SKM-1 treated with dmso at 0.1 percent for 144 hours (cell line): ENCODE data around the gene ZSCAN12.
A peak's percentile ranks its signal among the peaks of the same experiment; 100 is the strongest.
"Not testable (repeated sequence)": the region's sequence is repeated elsewhere in the genome, so short reads cannot be mapped to it uniquely, and the experiment has no call there.

ENCODE experiments used
- DNase-seq: peaks from one replicate; lab custom pipeline; 2025; ENCODE audit not compliant: unreplicated experiment; lab: John Stamatoyannopoulos, UW

The ZSCAN12 gene

GRCh38 chr6:28399350-28400121 is at the start of gene ZSCAN12:
Gene ZSCAN12 (minus strand): TSS chr6:28399747. CDS start chr6:28398405, 1,342 bp downstream.
- no peak for DNase-seq

DNA sequence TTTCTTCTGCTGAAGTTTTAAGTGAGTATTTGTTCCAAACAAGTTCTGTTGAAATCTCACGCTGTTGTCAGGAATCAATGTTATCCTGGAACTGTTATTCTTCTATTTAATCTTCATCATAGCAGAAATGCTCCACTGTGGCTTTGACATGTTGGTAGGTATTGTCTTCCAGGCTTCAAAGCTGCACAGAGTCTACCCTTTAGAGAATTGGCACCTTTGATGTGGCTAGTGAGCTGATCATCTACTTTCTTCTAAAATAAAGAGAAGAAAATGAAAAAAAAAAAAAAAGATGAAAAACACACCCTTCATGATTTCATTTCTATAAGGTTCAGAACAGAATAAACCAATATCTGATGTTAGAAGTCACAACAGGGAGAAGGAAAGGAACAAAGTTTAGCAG is 49.5 kb upstream of the ZSCAN12 start:
- DNase-seq, result no peak

DNA sequence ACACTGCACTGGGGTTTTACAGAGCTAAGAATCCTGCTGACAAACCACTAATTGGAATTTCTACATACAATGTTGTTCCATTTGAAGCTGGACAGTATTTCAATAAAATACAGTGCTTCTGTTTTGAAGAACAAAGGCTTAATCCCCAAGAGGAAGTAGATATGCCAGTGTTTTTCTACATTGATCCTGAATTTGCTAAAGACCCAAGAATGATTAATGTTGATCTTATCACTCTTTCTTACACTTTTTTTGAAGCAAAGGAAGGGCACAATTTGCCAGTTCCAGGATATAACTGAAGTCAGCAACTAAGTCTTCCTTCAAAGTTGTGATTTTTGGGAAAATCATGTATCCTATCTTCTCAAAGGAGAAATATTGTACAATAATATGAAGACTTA is 48.0 kb upstream of the ZSCAN12 start:
- DNase-seq, result not testable (repeated sequence)

- no peak for DNase-seq
Measured at GRCh38 chr6:28446818-28447511, 47.4 kb upstream of the ZSCAN12 start.

DNA sequence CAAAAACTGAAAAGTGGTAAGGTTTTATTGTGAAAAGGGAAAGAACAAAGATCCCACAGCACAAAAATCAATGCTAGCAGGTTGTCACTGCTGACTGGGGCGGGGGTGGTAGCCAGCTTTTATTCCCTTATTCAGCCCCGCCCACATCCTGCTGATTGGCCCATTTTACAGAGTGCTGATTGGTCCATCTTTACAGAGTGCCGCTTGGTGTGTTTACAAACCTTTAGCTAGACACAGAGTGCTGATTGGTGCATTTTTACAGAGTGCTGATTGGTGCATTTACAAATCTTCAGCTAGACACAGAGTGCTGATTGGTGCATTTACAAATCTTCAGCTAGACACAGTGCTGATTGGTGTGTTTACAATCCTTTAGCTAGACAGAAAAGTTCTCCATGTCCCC is 45.2 kb upstream of the ZSCAN12 start:
- DNase-seq, result not testable (repeated sequence)

DNA sequence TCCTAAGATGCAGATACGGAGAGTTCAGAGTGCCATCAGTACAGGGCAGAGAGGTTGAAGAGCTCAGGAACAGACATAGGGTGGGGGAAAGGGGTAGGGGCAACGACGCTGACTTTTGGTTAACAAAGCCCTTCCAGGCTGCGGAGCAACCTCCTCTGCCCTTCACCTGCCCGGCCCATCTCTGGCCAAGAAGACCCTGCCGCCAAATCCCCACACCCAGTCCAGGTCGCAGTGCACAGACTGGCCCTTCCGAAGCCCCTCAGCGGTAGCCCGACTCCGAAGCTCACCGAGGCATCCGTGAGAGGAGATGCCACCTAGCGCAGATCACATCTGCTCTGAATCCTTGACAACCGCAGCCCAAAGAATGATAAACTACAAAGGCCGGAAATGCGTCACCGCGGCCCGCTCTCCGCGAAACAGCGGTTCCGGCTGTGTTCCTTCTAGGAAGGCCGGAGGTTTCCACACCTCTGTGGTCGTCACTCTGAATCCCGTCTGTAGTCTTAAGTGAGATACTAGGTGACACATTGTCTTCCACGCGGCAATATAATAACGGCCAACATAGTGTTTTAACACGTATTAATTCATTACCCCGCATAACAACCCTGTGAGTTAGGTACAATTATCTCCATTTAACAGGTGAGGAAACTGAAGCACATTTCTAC is 43.7 kb upstream of the ZSCAN12 start, which contains the start of gene ZSCAN23:
TSS of gene ZSCAN23 (minus strand) at position 380 of the 662 bp plus-strand sequence. CDS start 7,225 bp downstream, outside the sequence.
- no peak for DNase-seq

GRCh38 chr6:28442586-28442985 is 43.0 kb upstream of the ZSCAN12 start:
- no peak for DNase-seq

- no peak for DNase-seq
Measured at GRCh38 chr6:28436404-28436803, 36.9 kb upstream of the ZSCAN12 start.

DNA sequence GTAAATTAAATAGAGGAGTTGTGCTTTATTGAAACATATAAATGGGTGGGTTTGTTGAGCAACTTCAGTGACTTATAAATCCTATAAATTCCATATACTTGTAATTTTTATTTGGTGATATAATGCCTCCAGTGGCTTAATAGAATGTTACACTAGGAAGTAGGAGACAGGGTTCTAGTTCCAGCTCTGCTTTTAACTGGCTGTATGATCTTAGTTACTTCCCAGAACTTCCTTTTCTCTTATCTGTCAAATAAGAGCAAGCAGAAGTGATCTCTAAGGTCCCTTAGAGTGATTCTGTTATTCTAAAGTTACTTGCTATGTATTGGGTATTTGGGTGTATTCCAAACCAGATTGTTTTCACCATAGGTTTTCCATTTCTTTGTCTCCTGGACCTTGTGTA is 33.6 kb upstream of the ZSCAN12 start:
- DNase-seq, result peak; percentile 39

GRCh38 chr6:28429781-28430180 is 30.2 kb upstream of the ZSCAN12 start:
- no peak for DNase-seq

GRCh38 chr6:28425944-28426541 is 26.5 kb upstream of the ZSCAN12 start:
- DNase-seq, result no peak

- DNase-seq, result no peak
Measured at GRCh38 chr6:28424163-28424562, 24.6 kb upstream of the ZSCAN12 start.

GRCh38 chr6:28423546-28423945 is 24.0 kb upstream of the ZSCAN12 start:
- DNase-seq, result no peak

- no peak for DNase-seq
Measured at GRCh38 chr6:28413681-28414080, 14.1 kb upstream of the ZSCAN12 start.

- DNase-seq, result no peak
Measured at GRCh38 chr6:28410767-28411166, 11.2 kb upstream of the ZSCAN12 start.

DNA sequence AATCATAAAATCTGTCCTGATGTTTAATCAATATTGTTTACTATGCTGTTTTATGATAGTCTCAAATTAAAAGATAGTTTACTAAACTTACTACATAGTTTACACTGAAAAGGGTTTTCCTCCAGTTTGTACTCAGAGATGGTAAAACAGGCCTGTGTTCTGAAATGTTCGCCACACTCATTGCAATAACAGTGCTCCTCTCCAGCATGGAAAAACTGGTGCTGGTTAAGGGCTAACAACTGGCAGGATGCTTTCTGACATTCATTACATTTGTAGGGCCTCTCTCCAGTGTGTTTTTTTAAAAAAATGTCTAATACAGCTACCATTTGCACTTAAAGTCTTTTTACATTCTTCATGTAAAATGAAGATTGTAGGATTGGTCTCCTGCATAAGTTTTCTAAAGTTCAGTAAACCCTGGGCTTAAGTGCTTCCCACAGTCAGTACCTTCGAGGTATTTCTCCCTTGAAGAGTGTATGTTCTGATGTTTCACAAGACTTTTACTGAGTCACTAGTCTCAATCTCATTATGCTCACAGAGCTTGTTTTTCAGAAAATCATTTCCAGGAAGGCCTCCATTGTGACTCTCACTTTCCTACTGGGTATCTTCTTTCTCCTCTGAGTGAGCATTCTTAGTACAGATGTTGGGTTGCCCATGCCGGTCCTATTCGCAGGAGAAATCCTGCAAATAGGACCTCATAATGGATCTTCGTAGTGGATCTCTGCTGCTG is 8.7 kb upstream of the ZSCAN12 start:
- no peak for DNase-seq

DNA sequence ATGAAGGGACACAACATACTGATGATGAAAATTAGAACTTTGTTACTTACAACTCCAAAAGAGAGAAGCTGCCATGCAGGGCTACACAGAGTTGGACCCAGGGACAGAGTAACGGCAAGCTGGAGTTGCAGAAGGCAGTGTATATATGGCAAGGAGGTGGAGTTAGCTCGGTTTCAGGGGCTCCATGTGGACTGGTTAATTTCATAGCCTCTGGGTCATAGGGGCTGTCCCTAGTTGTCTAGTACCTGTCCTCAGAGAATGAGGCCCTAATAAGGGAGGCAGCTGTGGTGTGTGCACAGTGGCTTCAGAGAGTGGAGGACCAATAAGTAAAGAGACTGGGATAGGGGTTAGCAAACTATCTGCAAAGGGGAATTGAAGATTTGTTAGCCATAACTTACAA is 7.9 kb upstream of the ZSCAN12 start:
- no peak for DNase-seq

GRCh38 chr6:28403923-28404322 is 4.4 kb upstream of the ZSCAN12 start:
- DNase-seq, result not testable (repeated sequence)

DNA sequence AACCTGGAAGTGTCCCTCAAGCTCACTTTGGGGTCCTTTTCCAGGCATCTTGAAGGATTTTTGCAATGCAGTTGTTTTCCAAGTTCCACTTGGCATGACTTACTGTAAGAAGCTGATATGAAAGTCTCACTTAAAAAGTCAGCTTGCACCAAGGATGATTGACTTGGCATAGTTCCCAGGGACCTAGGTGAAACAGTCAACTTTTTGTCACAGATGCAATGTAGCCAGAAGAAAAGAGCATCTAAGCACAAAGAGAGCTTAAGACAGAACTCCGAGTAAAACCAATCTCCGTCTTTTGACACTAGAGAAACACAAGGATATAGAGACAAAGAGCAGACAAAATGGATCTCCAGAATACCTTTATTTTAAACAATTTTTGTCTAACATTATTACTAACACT is 2.6 kb upstream of the ZSCAN12 start:
- DNase-seq, result no peak

DNA sequence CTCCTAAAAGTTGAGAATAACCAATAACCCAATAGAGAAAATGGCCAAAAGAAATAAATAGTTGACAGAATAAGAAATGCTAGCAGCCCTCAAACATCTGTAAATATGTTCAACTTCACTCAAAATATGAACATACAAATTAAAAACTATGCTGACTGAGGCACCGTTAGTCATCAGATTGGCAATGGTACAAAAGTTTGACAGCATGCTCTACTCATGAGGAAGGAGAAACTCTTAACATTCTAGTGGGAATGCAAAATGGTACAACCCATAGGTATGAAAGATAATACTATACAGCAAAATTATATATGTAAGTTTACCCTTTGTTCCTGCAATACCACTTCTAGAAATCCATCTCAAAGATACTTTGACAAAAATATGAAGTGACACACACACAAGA is 1.6 kb upstream of the ZSCAN12 start:
- no peak for DNase-seq

DNA sequence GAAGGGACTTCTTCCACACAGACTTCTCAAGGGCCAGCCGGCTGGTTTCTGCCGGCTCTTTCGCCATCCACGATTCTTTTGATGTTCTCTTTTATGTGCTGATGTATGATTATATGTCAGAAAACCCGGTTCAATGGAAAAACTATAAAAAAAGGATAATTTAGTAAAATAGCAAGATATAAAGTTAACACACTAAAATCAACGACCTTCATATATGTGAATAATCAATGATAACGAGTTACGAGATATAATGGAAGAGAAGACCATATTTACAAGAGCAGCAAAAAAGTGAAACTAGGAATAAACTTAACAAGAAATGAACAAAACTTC is 540 bp upstream of the ZSCAN12 start:
- DNase-seq, result no peak
